NCI-H82 treated with DMSO at 0.1 percent for 48 hours (cell line): ENCODE data around the gene THBS2.

Experiments
- DNase-seq: peaks from one replicate; lab custom pipeline; 2025; ENCODE audit not compliant: unreplicated experiment; lab: John Stamatoyannopoulos, UW

Gene THBS2

DNA sequence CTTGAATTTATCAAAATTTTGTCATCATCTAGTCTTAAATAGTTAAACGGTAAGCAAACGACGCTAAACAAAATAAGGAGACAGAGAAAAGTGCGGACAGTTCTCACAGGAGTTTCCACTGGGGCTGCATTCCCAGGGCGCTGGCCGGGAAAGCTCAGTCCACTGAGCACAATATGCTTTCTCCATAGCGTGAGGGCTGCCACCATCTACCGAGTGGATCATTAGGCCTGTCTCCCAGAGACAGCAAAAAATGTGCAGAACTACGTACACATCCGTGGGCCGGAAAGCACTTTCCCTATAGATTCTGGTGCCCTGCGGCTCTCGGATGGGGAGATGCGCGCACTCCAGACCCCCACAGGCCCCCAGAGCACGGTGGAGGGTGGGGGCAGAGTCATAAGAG, 84.9 kb downstream of the THBS2 start:
- DNase-seq, result no peak

DNA sequence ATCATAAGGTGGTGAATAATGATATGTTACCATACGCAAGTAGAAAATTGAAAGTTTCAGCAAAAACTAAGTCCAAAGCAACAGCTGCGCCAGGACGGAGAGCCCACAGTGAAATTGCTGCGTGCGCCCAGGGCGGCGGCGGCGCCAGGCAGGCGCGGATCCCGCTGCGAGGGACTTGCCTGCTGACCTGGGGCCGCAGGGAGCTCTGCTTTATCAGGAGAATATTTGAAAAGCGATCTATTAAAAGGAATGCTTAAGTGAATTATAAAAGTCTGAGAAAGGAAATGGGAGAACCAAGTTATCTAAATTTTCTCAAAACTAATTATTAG, 85.4 kb downstream of the THBS2 start:
- DNase-seq, result no peak

DNA sequence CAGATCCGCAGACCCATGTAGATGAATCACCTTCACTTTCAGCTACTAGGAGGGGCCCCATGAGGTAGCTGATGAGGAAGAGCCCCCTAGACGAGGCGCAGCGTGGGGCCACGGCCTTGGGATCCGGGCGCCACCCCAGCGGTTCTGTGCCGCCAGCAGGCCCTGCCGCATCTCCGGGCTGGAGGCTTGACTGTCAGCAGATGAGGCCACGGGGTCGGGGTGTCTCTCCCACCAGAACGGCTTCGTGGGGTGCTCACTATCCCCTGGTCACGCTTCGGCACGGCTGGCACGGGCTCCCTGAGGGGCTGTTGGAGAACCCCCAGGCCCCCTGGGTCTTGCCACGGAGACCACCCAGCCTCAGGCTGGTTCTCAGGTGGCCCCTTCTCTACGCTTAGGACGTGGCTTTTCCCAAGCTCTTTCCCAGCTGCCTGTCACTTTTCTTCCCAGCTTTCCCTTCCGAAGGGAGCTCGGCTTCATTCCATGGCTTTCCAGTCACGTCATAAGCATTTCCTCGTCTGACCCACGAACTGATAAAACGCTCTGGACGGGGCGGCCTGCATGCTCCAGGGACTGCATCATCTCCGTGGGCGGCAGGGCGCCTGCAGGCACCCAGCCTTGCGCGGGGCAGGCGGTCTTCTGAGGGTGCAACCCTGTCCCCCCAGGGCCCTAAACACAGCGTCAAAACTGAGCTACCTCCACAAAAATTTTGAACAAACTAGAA, 85.9 kb downstream of the THBS2 start:
- no peak for DNase-seq

DNA sequence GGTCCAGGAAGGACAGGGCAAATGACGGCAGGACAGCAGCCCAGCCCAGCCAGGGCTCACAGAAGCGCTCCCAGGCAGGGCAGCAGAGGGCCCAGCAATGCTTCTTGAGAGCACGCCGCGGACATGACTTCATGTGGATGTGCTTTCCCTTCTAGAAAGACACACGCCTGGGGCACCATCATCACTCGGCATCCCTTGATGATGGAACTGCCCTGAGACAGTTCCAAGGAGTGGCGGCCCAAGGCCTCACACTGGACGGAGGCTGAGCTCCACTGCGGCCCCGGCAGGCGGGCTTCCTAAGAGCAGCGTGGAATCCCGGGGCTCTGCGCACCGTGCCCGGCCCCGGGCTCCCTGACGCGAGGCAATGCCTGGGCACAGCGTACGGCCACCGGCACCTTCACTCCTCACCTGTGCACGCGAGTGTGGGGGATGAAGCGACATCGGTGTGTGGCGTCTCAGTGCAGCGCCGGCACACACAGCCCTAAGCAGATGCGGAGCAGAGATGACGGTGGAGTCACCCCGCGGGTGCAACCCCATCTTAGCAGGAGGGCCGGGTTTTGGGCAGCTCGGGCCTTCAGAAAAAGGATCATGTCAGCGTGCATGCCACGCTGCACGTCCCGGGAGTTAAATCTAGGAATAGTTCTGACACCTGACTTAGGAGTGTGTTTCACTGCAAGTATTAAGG, 86.6 kb downstream of the THBS2 start:
- no peak for DNase-seq
